Limb (tissue), 2 donors: ENCODE data around the gene AFDN.
"Not testable (repeated sequence)": the region's sequence is repeated elsewhere in the genome, so short reads cannot be mapped to it uniquely, and the experiment has no call there.

Experiments
- DNase-seq, 2 donors: peaks; one replicate each; pipeline ENCODE4 v3.0.0-alpha.2; 2016; ENCODE audit errors: extremely low spot score in 2 of 2

The AFDN gene

GRCh38 chr6:167993831-167994230, 167.1 kb downstream of the AFDN start:
- DNase-seq: no peak

DNA sequence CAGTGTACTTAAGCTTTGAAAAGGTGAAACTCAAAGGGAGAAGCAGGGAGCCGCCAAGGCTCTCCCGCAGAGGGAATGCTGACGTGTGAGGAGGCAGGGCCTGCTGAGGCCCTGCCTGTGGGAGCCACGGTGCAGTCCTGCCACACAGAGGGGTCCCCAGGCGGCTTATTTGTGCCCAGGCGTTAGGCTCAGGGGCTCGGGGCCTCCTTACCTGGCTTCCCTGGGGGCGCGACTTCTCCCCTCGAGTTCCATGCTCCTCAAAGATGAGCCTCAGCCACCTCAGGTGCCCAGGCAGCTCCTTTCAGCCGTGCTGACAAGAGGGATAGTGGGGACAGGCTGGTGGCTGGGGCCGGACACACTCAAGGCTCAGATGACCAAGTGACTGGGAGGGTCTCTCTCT, 168.6 kb downstream of the AFDN start:
- no peak for DNase-seq

- no peak for DNase-seq
These were observed 169.0 kb downstream of the AFDN start for GRCh38 chr6:167995731-167996151.

GRCh38 chr6:167996424-167997199, 169.9 kb downstream of the AFDN start:
- no peak for DNase-seq

DNA sequence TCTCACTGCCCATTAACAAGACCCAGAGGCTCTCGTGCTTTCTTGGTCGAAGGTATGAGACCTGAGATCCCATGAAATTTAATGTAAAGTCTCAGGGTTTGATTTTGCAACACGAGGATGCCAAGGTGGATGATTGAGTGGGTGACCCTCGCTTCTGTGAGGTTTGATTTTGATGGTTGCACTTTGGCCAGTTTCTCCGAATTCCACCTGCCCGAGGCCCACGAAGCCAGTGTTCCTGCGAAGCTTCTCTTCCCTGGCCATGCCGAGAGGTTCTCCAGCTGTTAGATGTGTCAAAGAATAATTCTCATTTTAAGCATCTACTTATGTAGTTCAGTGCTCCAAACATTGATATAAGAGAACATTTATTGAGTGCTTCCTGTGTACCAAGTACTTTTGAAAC, 170.9 kb downstream of the AFDN start, which contains the start of gene KIF25:
Gene KIF25 (plus strand): TSS at position 30 of the 400 bp plus-strand sequence. CDS start 31,915 bp downstream, outside the sequence.
- DNase-seq: no peak

GRCh38 chr6:167998215-167998614, 171.5 kb downstream of the AFDN start:
- no peak for DNase-seq

GRCh38 chr6:168000198-168001028, 173.7 kb downstream of the AFDN start:
- no peak for DNase-seq

- DNase-seq: no peak
These were observed 174.3 kb downstream of the AFDN start for GRCh38 chr6:168001029-168001332.

- not testable (repeated sequence) for DNase-seq
These were observed 174.8 kb downstream of the AFDN start for GRCh38 chr6:168001514-168001913.

DNA sequence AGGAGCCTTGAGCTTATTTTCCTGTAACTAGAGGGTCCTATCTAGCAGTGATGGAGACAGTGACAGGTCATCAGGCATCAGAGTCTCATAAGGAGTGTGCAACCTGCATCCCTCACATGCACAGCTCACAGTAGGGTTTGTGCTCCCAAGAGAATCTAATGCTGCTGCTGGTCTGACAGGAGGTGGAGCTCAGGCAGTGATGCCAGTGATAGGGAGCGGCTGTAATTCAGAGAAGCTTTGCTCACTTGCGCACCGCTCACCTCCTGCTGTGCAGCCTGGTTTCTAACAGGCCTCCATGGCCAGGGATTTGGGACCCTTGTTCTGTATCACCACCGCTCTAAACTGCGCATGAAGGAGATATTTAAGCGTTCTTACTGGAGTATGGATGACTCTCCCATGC, 176.1 kb downstream of the AFDN start:
- DNase-seq: no peak

DNA sequence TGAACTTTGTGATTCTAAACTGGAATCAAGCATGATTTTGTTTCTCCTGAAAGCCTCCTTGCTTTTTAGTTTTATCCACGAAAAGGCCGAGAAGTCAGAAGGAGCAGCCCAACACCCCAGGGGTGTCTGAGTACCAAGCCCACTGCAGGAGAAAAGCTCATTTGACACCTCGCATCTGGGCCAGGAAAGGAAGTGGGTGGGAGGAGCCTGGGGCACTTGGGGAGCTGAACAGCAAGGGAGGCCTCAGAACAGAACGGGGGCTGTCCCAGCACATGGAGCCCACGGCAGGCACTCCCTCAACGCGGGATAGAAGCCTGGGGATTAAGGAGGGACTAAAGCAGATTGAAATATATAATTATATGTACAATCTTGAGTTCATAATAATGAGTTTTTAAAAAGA, 177.3 kb downstream of the AFDN start:
- no peak for DNase-seq

DNA sequence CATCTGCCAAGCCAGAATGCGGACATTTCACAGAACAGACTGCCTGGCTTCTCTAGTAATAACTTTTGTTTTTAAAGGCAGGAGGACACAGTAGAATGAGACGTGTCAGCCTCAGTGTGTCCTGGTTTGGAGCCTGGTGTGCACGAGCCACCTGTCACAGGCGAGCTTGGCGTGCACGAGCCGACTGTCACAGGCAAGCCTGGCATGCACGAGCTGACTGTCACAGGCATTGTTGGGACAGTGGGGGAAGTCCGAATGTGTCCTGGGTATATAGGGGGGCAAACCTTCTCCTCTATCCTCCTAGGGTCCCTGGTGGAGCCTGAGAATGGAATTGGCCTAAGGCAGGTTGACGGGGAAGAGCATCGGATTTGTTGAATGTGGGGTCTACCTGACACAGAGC, 178.2 kb downstream of the AFDN start:
- DNase-seq: no peak

DNA sequence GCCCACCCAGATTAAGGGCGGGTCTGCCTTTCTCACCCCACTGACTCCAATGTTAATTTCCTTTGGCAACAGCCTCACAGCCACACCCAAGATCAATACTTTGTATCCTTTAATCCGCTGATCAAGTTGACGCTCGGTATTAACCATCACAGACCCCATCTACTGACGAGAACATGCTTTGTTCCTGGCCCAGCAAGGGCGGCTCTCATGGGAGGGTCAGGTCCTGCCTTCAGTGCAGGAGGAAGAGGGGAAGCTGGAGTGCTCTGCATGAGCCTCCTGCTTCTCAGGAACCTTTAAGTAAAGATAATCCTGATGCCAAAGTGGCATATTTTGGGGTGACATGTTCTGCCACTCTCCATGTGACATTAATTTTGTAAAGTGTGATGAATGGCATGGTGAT, 179.1 kb downstream of the AFDN start:
- DNase-seq: no peak

DNA sequence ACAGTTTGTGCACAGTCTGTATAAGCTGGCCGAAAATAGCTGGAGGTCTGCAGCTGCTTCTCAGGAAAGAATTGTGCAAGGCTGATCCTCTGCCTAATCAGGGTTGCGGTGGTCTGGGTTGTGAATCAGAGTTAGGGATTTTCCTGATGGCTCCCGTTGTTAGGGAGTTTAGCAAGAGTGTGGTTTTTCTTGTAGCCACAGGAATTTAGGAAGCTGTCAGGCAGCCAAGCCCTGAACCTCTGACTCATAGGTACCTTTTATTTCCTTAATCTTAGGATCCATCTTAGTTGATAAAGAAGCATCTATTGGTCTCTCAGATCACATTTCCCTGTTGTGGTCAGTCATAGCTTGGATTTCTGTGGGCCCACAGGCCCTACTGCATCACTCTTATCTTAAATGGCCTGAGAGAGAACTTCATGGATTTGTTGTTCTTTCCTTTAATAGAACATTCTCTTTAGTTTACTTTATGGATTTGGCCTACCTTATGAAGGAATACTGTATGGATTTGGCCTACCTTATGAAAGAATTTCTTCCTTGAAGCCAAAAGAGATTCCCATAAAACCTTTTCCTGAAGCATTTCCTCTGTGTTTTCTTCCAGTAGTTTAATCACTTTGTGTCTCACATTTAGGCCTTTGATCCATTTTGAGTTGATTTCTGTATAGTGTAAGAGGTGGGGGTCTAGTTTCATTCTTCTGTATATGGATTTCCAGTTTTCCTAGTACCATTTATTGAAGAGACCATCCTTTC, 181.1 kb downstream of the AFDN start:
- no peak for DNase-seq

DNA sequence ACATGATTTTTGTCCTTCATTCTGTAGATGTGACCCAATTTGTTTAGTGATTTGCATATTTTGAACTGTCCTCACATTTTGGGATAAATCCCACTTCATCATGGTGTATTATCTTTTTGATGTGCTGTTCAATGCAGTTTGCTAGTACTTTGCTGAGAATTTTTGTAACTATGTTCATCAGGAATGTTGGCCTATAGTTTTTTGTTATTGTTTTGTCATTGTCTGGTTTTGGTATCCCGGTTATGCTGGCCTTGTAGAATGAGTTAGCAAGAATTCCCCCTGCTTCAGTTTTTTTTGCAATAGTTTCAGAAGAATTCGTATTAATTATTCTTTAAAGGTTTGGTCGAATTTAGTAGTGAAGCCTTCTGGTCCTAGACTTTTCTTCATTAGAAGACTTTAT, 182.6 kb downstream of the AFDN start:
- no peak for DNase-seq

- no peak for DNase-seq
These were observed 184.6 kb downstream of the AFDN start for GRCh38 chr6:168011291-168011690.

DNA sequence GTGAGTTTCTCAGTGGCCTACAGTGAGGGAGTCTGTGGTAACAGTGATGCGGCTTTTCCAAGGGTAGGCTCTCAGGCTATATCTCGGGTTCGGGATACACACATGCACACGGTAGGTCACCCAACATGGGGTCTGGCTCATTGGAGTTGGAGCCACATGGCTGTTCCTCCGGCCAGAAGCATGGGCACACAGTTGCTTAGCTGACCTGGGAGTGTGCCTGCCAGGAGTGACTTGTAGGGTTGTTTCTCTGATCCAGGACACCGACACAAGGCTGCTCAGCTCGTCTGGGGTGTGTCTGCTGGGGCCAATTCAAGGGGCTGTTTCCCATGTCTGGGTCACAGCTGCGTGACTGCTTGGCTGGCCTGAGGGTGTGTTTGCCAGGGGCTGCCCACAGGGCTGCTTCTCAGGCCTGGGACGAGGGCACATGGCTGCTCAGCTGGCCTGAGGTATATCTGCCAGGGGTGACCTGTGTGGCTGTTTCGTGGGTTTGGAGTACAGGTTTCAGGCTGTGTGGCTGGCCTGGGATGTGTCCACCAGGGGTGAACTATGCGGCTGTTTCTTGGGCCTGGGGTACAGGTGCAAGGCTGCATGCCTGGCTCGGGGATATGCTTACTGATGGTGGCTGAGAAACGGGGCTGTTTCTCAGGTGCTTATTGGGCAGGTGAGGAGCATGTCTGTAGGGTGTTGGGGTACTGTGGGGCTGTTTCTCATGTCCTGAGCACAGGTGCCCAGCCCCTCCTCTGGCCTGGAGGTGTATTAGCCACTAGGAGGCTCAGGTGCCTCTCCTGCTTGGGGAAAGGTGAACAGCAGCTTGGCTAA, 185.9 kb downstream of the AFDN start:
- peak in 1 of 2 donors; percentile 10 for DNase-seq

- DNase-seq: peak in 1 of 2 donors; percentile 14
These were observed 186.7 kb downstream of the AFDN start for GRCh38 chr6:168013250-168013915.

DNA sequence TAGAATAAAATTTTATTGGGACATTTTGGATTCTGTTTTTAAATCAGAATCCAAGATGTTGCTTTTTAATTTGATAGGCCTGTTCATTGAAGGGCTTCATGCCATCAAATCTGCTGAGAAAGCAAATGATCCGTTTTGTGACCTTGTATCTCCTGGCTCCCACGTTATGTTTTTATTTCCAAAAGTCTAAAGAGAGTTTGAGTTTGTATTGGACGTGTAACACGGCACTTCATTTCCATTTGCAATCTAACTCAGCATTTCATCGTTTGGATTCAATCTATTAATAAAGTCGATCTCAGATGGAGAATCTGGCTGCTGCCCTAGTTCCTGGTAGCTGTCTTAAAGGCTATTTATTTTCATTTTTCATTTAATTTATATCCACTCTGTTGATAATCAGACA, 187.7 kb downstream of the AFDN start:
- peak in 1 of 2 donors; percentile 46 for DNase-seq

DNA sequence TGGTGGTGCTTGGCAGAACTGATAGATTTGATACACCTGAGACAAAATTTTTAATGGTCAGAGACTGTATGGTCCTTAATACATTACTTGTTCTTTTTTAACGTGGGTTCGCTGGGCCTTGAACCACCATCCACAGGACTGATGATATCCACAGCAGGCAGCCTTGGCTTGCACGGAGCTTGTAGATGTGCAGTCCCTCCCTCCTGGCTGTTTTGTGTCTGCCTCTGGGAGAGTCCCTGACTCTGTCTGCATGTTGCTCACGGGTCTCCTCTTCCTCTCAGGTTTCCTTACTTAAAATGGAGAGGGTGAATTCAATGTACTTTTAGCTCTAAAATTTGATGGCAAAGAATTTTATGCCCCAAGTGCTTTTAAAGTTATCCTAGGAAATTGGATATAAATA, 188.3 kb downstream of the AFDN start:
- peak; percentile 2 to 37 for DNase-seq
